ENCODE measurements around the gene ZBP1. TPM values are rescaled to one million over a fixed set of nuclear protein-coding genes. Genes with fewer than 3 reads are reported as not detected.
"Not testable (repeated sequence)": the region's sequence is repeated elsewhere in the genome, so short reads cannot be mapped to it uniquely, and the experiment has no call there.

ZBP1 gene
- total RNA-seq, 2 donors from 2014 or later, result 0.70 to 1.6 TPM

- H3K36me3 Mint-ChIP-seq (ENCODE audit: insufficient read depth in 2 of 2), result peaks cover 2 to 3% of the 10 kb centered on the region in 2 donors
Measured at GRCh38 chr20:57647006-57647932, 27.0 kb upstream of the ZBP1 start.

GRCh38 chr20:57638895-57639236 is 18.6 kb upstream of the ZBP1 start:
- H3K36me3 Mint-ChIP-seq (ENCODE audit: insufficient read depth in 2 of 2), result peaks cover 9 to 14% of the 10 kb centered on the region in 2 donors
- no peak for DNase-seq
- no peak overlapping the region for H3K27ac Mint-ChIP-seq
- H3K27me3 Mint-ChIP-seq (ENCODE audit: low read depth), result no peaks in the 10 kb centered on the region
- no peak overlapping the region for H3K4me3 Mint-ChIP-seq
- peaks cover 13 to 14% of the 10 kb centered on the region in 2 donors for H3K9me3 Mint-ChIP-seq
- H3K4me1 Mint-ChIP-seq (ENCODE audit: low read depth), result peaks cover 5% of the 10 kb centered on the region
- ATAC-seq (replicated peaks in 1 of 2), result no peak

More at GRCh38 chr20:57647006-57647932, 27.0 kb upstream of the ZBP1 start:
- Mint-ChIP-seq H3K27ac (no peak overlapping the region), H3K4me1 (ENCODE audit: low read depth) (no peaks in the 10 kb centered on the region), H3K9me3 (peaks cover 5 to 7% of the 10 kb centered on the region in 2 donors), H3K27me3 (ENCODE audit: low read depth) (no peaks in the 10 kb centered on the region), H3K4me3 (no peak overlapping the region)
- ATAC-seq (replicated peaks in 1 of 2) (no peak), DNase-seq (no peak)

GRCh38 chr20:57638173-57638894 is 18.1 kb upstream of the ZBP1 start:
- Mint-ChIP-seq H3K27ac (no peak overlapping the region), H3K36me3 (ENCODE audit: insufficient read depth in 2 of 2) (peaks cover 10 to 13% of the 10 kb centered on the region in 2 donors), H3K9me3 (peaks cover 14% of the 10 kb centered on the region in 2 donors), H3K27me3 (ENCODE audit: low read depth) (no peaks in the 10 kb centered on the region), H3K4me3 (no peak overlapping the region), H3K4me1 (ENCODE audit: low read depth) (peaks cover 10% of the 10 kb centered on the region)
- no peak for DNase-seq
- ATAC-seq (replicated peaks in 1 of 2), result no peak

GRCh38 chr20:57633945-57634491 is 13.8 kb upstream of the ZBP1 start:
- Mint-ChIP-seq H3K4me1 (ENCODE audit: low read depth) (peaks cover 28% of the 10 kb centered on the region), H3K27ac (no peak overlapping the region), H3K4me3 (no peak overlapping the region), H3K27me3 (ENCODE audit: low read depth) (peaks cover 6% of the 10 kb centered on the region), H3K9me3 (peaks cover 14% of the 10 kb centered on the region in 2 donors), H3K36me3 (ENCODE audit: insufficient read depth in 2 of 2) (peaks cover 10 to 13% of the 10 kb centered on the region in 2 donors)
- peak; percentile 54 to 59 for ATAC-seq (replicated peaks in 1 of 2)
- DNase-seq, result peak in 1 of 2 donors; percentile 31

- Mint-ChIP-seq H3K27ac (no peak overlapping the region), H3K4me3 (no peak overlapping the region), H3K4me1 (ENCODE audit: low read depth) (peaks cover 42% of the 10 kb centered on the region), H3K9me3 (peaks cover 13 to 14% of the 10 kb centered on the region in 2 donors), H3K27me3 (ENCODE audit: low read depth) (peaks cover 6% of the 10 kb centered on the region), H3K36me3 (ENCODE audit: insufficient read depth in 2 of 2) (peaks cover 10 to 13% of the 10 kb centered on the region in 2 donors)
- no peak for ATAC-seq (replicated peaks in 1 of 2)
- DNase-seq, result no peak
Measured at GRCh38 chr20:57632286-57632685, 12.1 kb upstream of the ZBP1 start.

GRCh38 chr20:57630061-57630460 is 9.8 kb upstream of the ZBP1 start:
- peak overlapping the region; percentile 84 to 97 for H3K4me3 Mint-ChIP-seq
- ATAC-seq (replicated peaks in 1 of 2), result peak; percentile 70 to 78
- peak; percentile 43 to 45 for DNase-seq
- peaks cover 60% of the 10 kb centered on the region for H3K4me1 Mint-ChIP-seq (ENCODE audit: low read depth)
- peaks cover 6 to 7% of the 10 kb centered on the region in 2 donors for H3K9me3 Mint-ChIP-seq
- peaks cover 6% of the 10 kb centered on the region for H3K27me3 Mint-ChIP-seq (ENCODE audit: low read depth)
- peaks cover 8 to 14% of the 10 kb centered on the region in 2 donors for H3K36me3 Mint-ChIP-seq (ENCODE audit: insufficient read depth in 2 of 2)
- H3K27ac Mint-ChIP-seq, result peak overlapping the region; percentile 23

GRCh38 chr20:57629491-57629901 is 9.3 kb upstream of the ZBP1 start:
- Mint-ChIP-seq H3K4me3 (peak overlapping the region; percentile 84 to 97), H3K36me3 (ENCODE audit: insufficient read depth in 2 of 2) (peaks cover 8 to 12% of the 10 kb centered on the region in 2 donors), H3K27ac (peak overlapping the region; percentile 36), H3K4me1 (ENCODE audit: low read depth) (peaks cover 60% of the 10 kb centered on the region)
- H3K27me3 Mint-ChIP-seq (ENCODE audit: low read depth); H3K9me3 Mint-ChIP-seq: not testable (repeated sequence)
- ATAC-seq (replicated peaks in 1 of 2), result peak in 1 of 2 donors; percentile 1
- DNase-seq, result peak; percentile 46 to 59

- not testable (repeated sequence) for H3K27ac Mint-ChIP-seq
Measured at GRCh38 chr20:57628962-57629308, 8.7 kb upstream of the ZBP1 start.

GRCh38 chr20:57628047-57628961 is 8.1 kb upstream of the ZBP1 start:
- H3K4me1 Mint-ChIP-seq (ENCODE audit: low read depth), result peaks cover 50% of the 10 kb centered on the region
- peak overlapping the region; percentile 72 to 82 for H3K4me3 Mint-ChIP-seq
- H3K36me3 Mint-ChIP-seq (ENCODE audit: insufficient read depth in 2 of 2), result peaks cover 8 to 12% of the 10 kb centered on the region in 2 donors
- peaks cover 6% of the 10 kb centered on the region for H3K27me3 Mint-ChIP-seq (ENCODE audit: low read depth)
- peak overlapping the region; percentile 73 for H3K27ac Mint-ChIP-seq
- peaks cover 2 to 4% of the 10 kb centered on the region in 2 donors for H3K9me3 Mint-ChIP-seq
- DNase-seq, result peak; percentile 35 to 43
- peak; percentile 77 to 78 for ATAC-seq (replicated peaks in 1 of 2)

More at GRCh38 chr20:57628962-57629308, 8.7 kb upstream of the ZBP1 start:
- H3K27me3 Mint-ChIP-seq (ENCODE audit: low read depth); ATAC-seq (replicated peaks in 1 of 2); H3K9me3 Mint-ChIP-seq: not testable (repeated sequence)
- DNase-seq, result peak in 1 of 2 donors; percentile 19
- H3K4me3 Mint-ChIP-seq, result peak overlapping the region; percentile 84 to 97
- H3K4me1 Mint-ChIP-seq (ENCODE audit: low read depth), result peaks cover 56% of the 10 kb centered on the region
- peaks cover 10 to 12% of the 10 kb centered on the region in 2 donors for H3K36me3 Mint-ChIP-seq (ENCODE audit: insufficient read depth in 2 of 2)

- peak overlapping the region; percentile 72 to 82 for H3K4me3 Mint-ChIP-seq
- H3K36me3 Mint-ChIP-seq (ENCODE audit: insufficient read depth in 2 of 2), result peaks cover 8 to 12% of the 10 kb centered on the region in 2 donors
- DNase-seq (no peak), ATAC-seq (replicated peaks in 1 of 2) (no peak)
- H3K27ac Mint-ChIP-seq, result no peak overlapping the region
- H3K27me3 Mint-ChIP-seq (ENCODE audit: low read depth), result peaks cover 6% of the 10 kb centered on the region
- peaks cover 2 to 4% of the 10 kb centered on the region in 2 donors for H3K9me3 Mint-ChIP-seq
- H3K4me1 Mint-ChIP-seq (ENCODE audit: low read depth), result peaks cover 53% of the 10 kb centered on the region
Measured at GRCh38 chr20:57627339-57627738, 7.1 kb upstream of the ZBP1 start.

- Mint-ChIP-seq H3K27ac (no peak overlapping the region), H3K27me3 (ENCODE audit: low read depth) (no peaks in the 10 kb centered on the region), H3K9me3 (peaks cover 2 to 4% of the 10 kb centered on the region in 2 donors), H3K36me3 (ENCODE audit: insufficient read depth in 2 of 2) (peaks cover 8 to 12% of the 10 kb centered on the region in 2 donors), H3K4me1 (ENCODE audit: low read depth) (peaks cover 66% of the 10 kb centered on the region), H3K4me3 (no peak overlapping the region)
- no peak for DNase-seq
- no peak for ATAC-seq (replicated peaks in 1 of 2)
Measured at GRCh38 chr20:57625978-57626377, 5.8 kb upstream of the ZBP1 start.

Data from activated T-cell treated with anti-CD3 and anti-CD28 coated beads, Interleukin-2, amount 50 U/mL, for 72 hours (primary cell).